ENCODE results near the gene DIP2A.

DNA sequence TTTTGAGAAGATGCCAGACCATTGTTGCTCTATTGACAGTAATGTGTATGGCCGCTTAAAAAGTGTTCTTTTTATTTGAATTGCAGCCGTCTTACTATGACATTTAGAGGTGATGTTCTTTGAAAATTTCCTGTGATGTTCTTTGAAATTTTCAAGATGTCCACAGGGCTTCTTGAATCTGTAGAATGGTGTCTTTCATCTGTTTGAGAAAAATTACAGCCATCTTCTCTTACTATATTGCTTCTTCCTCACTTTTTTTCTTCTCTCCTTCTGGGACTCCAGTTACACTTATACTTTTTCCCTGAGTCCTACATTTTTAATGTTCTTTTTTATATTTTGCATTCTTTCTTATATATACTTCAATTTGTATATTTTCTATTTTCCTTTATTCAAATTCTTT lies 57.4 kb downstream of the DIP2A start:
- TF ChIP-seq CTCF (IDR thresholded peaks at IDR 0.05), result no peak
- no peak for TF ChIP-seq POLR2AphosphoS5 (IDR thresholded peaks at IDR 0.05; ENCODE audit: low read depth, low read length)
